GM21737 (cell line): Measurements from ENCODE around the gene MIOX.

ENCODE experiments used
- ATAC-seq: cut with Tn5 transposase; IDR thresholded peaks from one replicate; pipeline ENCODE4 v1.9.1; 2021; ENCODE audit warnings: mild to moderate bottlenecking, moderate library complexity; ENCODE audit not compliant: unreplicated experiment

Gene MIOX

DNA sequence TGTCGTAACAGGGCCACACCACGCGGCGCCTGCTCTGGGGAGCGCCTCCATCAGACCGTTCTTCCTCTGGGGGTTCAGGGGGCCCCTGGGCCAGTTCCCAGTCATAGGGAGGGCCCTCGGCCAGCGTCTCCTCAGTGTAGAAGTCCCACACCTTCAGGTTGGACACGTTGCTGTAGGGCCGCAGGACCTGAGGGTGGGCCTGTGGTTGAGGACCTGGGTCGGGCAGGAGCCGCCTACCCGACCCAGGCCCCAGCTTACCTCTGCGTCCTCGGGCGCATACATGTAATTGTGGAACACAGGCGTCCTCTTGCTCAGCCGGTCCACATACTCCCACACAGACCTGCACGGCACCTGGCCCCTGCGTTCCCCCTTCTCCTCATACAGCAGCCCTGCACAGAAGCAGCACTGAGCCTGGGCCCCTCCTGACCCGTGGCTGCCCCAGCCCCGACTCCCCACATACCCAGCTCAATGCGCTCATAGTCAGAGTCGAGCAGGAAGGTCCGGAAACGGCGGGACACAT lies 32.0 kb upstream of the MIOX start:
- ATAC-seq, result no peak

GRCh38 chr22:50455201-50455600 lies 31.5 kb upstream of the MIOX start:
- ATAC-seq, result no peak

DNA sequence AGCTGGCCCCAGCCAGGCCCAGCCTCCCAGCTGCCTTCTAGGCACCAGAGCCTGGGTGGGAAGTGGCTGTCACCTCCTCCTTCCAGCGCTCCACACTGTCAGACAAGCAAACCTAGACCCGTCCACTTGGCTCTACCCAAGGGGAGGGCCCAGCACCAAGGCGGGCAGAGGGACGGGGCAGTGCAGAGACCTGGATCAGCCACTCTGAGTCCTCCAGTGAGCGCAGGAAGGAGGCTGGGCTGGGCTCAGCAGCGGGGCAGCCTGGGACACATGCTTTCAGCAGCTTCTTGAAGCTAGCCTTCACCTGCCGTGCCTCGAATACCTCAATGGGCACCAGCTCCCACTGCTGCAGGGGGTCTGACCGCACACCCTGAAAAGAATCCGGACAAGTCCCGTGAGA lies 30.6 kb upstream of the MIOX start:
- ATAC-seq, result no peak

- ATAC-seq, result no peak
These were observed 30.0 kb upstream of the MIOX start for GRCh38 chr22:50456466-50457234.

DNA sequence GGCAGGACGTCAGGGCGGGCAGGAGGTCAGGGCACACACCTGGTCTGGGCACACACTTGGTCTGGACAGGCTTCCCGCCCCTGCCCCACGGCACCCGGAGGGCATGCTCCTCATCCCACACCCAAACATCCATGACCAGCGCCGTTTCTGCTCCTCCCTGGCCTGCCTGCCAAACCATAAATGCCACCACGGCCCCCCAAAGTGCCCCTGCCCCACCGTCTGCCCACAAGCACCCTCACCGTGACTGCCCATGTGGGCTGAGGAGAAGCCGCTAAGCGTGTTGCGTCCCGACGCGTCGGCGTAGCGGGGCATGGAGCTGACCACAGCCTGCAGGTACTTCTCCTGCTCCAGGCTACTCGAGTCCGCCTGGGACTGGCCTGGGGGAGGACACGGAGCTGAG lies 27.6 kb upstream of the MIOX start:
- no peak for ATAC-seq

- ATAC-seq, result no peak
These were observed 27.0 kb upstream of the MIOX start for GRCh38 chr22:50459496-50460140.

GRCh38 chr22:50460938-50461337 lies 25.7 kb upstream of the MIOX start:
- ATAC-seq, result no peak

GRCh38 chr22:50461536-50461935 lies 25.1 kb upstream of the MIOX start:
- ATAC-seq, result no peak

- no peak for ATAC-seq
These were observed 24.6 kb upstream of the MIOX start for GRCh38 chr22:50461979-50462540.

- ATAC-seq, result no peak
These were observed 23.3 kb upstream of the MIOX start for GRCh38 chr22:50463188-50463900.

DNA sequence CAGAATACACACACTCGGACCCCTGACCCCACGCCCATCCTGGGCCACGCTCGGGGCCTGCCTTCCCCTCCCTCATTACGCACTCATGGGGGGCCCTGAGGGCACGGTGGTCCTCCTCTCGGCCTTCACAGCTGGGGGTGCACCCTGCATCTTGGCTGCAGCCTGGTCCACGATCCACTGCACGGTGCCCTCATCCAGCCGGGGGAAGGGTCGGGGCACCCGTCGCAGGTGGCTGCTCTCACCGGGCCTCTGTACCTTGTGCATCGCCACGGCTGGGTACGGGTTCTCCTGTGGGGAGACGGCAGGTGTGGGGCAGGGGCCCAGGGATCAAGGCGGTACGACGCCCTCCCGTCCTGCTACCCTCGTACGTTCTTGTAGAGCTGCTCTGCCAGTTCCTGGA lies 22.2 kb upstream of the MIOX start:
- no peak for ATAC-seq

GRCh38 chr22:50465066-50465930 lies 21.4 kb upstream of the MIOX start:
- no peak for ATAC-seq

DNA sequence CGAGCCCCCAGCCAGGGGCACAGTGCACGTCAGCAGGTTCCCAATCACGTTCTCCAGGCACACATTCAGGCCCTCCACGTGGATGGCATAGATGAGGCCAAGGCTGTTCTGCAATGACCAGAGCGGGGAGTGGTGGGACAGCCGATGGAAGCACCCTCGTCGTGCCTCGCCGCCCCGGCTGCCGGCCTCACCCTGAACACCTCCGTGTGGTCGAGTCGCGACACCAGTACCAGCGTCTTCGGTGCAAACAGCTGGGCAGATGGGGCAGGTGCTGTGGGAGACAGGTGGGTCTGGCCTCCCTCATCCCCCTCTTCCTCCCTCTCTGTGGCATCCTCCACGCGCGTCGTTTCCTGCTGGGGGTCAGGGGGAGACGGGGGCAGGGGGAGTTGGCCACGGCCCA lies 19.3 kb upstream of the MIOX start:
- no peak for ATAC-seq

- no peak for ATAC-seq
These were observed 18.8 kb upstream of the MIOX start for GRCh38 chr22:50467773-50468440.

GRCh38 chr22:50468626-50469025 lies 18.0 kb upstream of the MIOX start:
- no peak for ATAC-seq

DNA sequence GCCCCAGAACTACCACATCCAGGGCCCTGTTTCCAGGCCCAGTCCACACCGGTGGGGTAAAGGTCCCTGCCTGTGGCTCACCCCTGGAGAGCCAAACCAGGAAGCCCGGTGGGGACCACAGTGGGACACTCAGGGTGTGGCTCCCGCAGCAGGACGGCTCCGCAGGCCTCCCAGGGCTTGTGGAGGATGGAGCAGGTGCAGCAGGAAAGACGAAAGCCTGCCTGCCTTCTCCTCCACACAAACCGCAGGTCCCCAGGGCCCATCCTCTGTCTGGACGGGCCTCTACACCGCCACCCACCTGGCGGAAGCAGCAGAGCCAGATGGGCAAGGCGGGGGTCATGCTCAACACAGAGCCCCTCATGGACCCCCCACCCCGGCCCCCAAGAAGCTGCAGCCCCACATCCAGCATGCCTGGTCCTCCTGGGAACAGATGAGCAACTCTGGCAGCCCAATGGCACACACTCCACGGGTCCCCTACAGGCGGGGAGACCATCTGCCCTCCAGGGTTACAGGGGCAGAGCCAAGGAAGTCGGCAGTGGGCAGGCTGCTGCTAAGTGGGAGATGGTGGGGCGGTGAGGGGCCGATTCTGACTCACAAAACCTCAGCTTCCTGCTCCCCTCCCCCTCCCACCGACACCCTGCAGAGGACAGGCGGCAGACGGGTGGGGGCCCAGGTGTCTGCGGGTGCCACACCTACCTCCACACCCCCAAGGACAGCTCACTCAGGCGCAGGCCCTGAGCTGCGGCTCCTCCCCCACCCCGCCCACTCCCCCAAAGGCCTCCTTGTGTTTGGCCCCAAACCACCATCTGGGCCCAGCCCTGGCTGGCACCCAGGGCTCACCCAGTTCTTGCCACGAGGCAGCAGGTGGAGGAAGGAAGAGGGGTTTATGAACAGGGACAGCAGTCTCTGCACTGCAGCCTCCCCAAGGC lies 17.0 kb upstream of the MIOX start:
- ATAC-seq, result peak; percentile 49

GRCh38 chr22:50470491-50470890 lies 16.2 kb upstream of the MIOX start:
- no peak for ATAC-seq

DNA sequence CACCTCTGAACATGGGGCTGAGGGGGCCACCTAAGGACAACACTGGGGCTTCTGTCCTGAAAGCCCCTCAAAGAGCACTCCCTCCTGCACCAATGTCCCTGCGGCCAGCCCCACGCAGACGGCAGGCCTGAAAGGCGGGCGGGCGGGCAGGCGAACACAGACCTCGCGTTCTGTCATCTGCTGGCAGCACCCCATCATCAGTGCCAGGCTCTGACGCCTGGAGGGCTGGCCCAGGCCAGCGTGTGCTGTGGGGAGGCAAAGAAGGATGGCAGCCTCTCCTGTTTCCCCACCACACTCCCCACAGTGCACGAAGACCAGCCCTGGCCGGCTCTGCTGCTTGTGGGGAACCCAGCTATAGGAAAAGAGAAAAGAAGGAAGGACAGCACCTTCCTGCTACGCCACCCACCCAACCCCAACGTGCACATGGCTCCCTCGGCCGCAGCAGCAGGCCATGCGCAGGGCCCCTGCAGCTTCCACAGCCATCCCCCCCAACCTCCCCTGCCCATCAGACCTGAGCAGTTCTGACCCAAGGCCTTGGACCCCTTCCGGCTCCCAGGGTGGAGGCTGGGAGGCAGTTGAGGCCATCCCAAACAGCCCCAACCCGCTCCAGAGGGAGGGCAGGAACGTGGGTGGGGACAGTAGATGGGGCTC lies 15.3 kb upstream of the MIOX start:
- no peak for ATAC-seq
